Endodermal cell (in vitro differentiated cells): ENCODE results near the gene IGSF21. TPM values are rescaled to one million over a fixed set of nuclear protein-coding genes. Genes with fewer than 3 reads are reported as not detected.

Experiments
- DNase-seq: peaks from one replicate; pipeline ENCODE4 v3.0.0-alpha.2; 2017
- H3K27ac ChIP-seq: 2 replicates; pipeline ENCODE4 v1.5.1; 2013; ENCODE audit warnings: mild to moderate bottlenecking, low read depth, low read length, moderate library complexity
- H3K27me3 ChIP-seq: 2 replicates; pipeline ENCODE4 v1.6.1; 2013; ENCODE audit warnings: mild to moderate bottlenecking, low read length, moderate library complexity; ENCODE audit not compliant: insufficient read depth, control insufficient read depth, poor library complexity, severe bottlenecking
- H3K36me3 ChIP-seq: 2 replicates; pipeline ENCODE4 v1.7.0; 2013; ENCODE audit warnings: mild to moderate bottlenecking, low read length, moderate library complexity; ENCODE audit not compliant: control insufficient read depth, insufficient read depth
- H3K4me1 ChIP-seq: one replicate; pipeline ENCODE4 v1.7.0; 2013; ENCODE audit warnings: low read length; ENCODE audit not compliant: control insufficient read depth, insufficient read depth
- H3K4me3 ChIP-seq: 2 replicates; pipeline ENCODE4 v1.5.1; 2013; ENCODE audit warnings: mild to moderate bottlenecking, low read length, moderate library complexity
- H3K9ac ChIP-seq: 2 replicates; pipeline ENCODE4 v1.6.1; 2013; ENCODE audit warnings: mild to moderate bottlenecking, low read length, moderate library complexity; ENCODE audit not compliant: poor library complexity, severe bottlenecking; ENCODE audit errors: extremely low read depth
- H3K9me3 ChIP-seq: 2 replicates; pipeline ENCODE4 v1.6.1; 2013; ENCODE audit warnings: mild to moderate bottlenecking, low read length, moderate library complexity; ENCODE audit not compliant: control insufficient read depth
- H3K27ac Mint-ChIP-seq: 2 replicates; pipeline ENCODE4 v1.8.0; 2020; ENCODE audit warnings: mixed read lengths
- H3K27me3 Mint-ChIP-seq: 2 replicates; pipeline ENCODE4 v1.8.0; 2021; ENCODE audit warnings: mild to moderate bottlenecking, mixed read lengths; ENCODE audit not compliant: insufficient read depth
- H3K36me3 Mint-ChIP-seq: 2 replicates; pipeline ENCODE4 v1.8.0; 2020; ENCODE audit warnings: low read depth, mixed read lengths
- H3K4me1 Mint-ChIP-seq: 2 replicates; pipeline ENCODE4 v1.8.0; 2020; ENCODE audit warnings: mixed read lengths
- H3K4me3 Mint-ChIP-seq: 2 replicates; pipeline ENCODE4 v1.8.0; 2020; ENCODE audit warnings: mild to moderate bottlenecking, moderate library complexity, mixed read lengths
- H3K9me3 Mint-ChIP-seq: 2 replicates; pipeline ENCODE4 v1.8.0; 2020; ENCODE audit warnings: mild to moderate bottlenecking, mixed read lengths
- CTCF ChIP-seq: fragments of 200-600 bp; sonication (generic); conservative IDR thresholded peaks from 2 replicates; pipeline ENCODE4 v1.5.0; 2021; ENCODE audit warnings: antibody characterized with exemption, mild to moderate bottlenecking
- WGBS, 2 experiments: methylation state at CpG; one replicate each; pipeline versions ENCODE4 v1.1.5 to v1.1.7; 2013; ENCODE audit warnings: missing lambda C conversion rate in 2 of 2, mixed read lengths in 1 of 2; ENCODE audit not compliant: insufficient coverage in 1 of 2, insufficient read length in 1 of 2; 5-methylcytosine and 5-hydroxymethylcytosine counted together
- total RNA-seq, 2 donors: library from RNA; stranded (reverse); fragmentation: NEBNext Ultra II Directional in 1 of 2; extraction: Animal tissue kit (Norgen Biotek cat#: 25700) in 1 of 2; gene quantifications; 2 replicates in 1 of 2; 3 replicates in 1 of 2; pipeline ENCODE4 v1.2.1, GENCODE V29; 2021

Gene IGSF21
- total RNA-seq, 2 donors from 2014 or later, result 1.3 to 1.7 TPM

GRCh38 chr1:18188820-18189517 is 81.4 kb downstream of the IGSF21 start:
- Histone ChIP-seq H3K36me3 (no peaks in the 10 kb centered on the region), H3K27ac (no peak overlapping the region), H3K4me3 (no peak overlapping the region), H3K4me1 (peaks cover 5% of the 10 kb centered on the region), H3K9ac (no peak overlapping the region), H3K27me3 (peaks cover 20% of the 10 kb centered on the region), H3K9me3 (no peaks in the 10 kb centered on the region)
- WGBS, 2 experiments, result 94 to 95% methylated on average over 6 to 8 of the region's 9 CpGs
- no peak for DNase-seq
- Mint-ChIP-seq H3K27me3 (peaks cover 55% of the 10 kb centered on the region), H3K36me3 (no peaks in the 10 kb centered on the region), H3K4me3 (no peak overlapping the region), H3K4me1 (peaks cover 27% of the 10 kb centered on the region), H3K9me3 (no peaks in the 10 kb centered on the region), H3K27ac (no peak overlapping the region)
- no peak for TF ChIP-seq CTCF

GRCh38 chr1:18190598-18190997 is 83.0 kb downstream of the IGSF21 start:
- Mint-ChIP-seq H3K9me3 (no peaks in the 10 kb centered on the region), H3K36me3 (no peaks in the 10 kb centered on the region), H3K4me1 (peaks cover 34% of the 10 kb centered on the region), H3K4me3 (no peak overlapping the region), H3K27me3 (peaks cover 53% of the 10 kb centered on the region), H3K27ac (no peak overlapping the region)
- no peaks in the 10 kb centered on the region for H3K9me3 ChIP-seq
- no peak overlapping the region for H3K27ac ChIP-seq
- TF ChIP-seq CTCF, result no peak
- no peak overlapping the region for H3K4me3 ChIP-seq
- peaks cover 15% of the 10 kb centered on the region for H3K27me3 ChIP-seq
- 74% methylated on average over 6 of the region's 7 CpGs; no CpG with 5 or more reads in 1 of the 2 experiments for WGBS, 2 experiments
- H3K36me3 ChIP-seq, result no peaks in the 10 kb centered on the region
- no peak for DNase-seq
- H3K9ac ChIP-seq, result no peak overlapping the region
- peaks cover 11% of the 10 kb centered on the region for H3K4me1 ChIP-seq

- peaks cover 11% of the 10 kb centered on the region for H3K4me1 ChIP-seq
- WGBS, 2 experiments, result 71 to 91% methylated on average over 2 to 3 of the region's 3 CpGs
- H3K36me3 ChIP-seq, result no peaks in the 10 kb centered on the region
- no peaks in the 10 kb centered on the region for H3K9me3 Mint-ChIP-seq
- H3K4me1 Mint-ChIP-seq, result peaks cover 34% of the 10 kb centered on the region
- no peaks in the 10 kb centered on the region for H3K36me3 Mint-ChIP-seq
- H3K9ac ChIP-seq, result no peak overlapping the region
- H3K27me3 Mint-ChIP-seq, result peaks cover 53% of the 10 kb centered on the region
- DNase-seq, result no peak
- no peak overlapping the region for H3K4me3 Mint-ChIP-seq
- no peak for TF ChIP-seq CTCF
- H3K27me3 ChIP-seq, result peaks cover 15% of the 10 kb centered on the region
- H3K9me3 ChIP-seq, result no peaks in the 10 kb centered on the region
- H3K4me3 ChIP-seq, result no peak overlapping the region
- H3K27ac ChIP-seq, result no peak overlapping the region
- no peak overlapping the region for H3K27ac Mint-ChIP-seq
These were observed 83.4 kb downstream of the IGSF21 start for GRCh38 chr1:18191037-18191436.
